Brain microvascular endothelial cell (primary cell): ENCODE measurements around the gene KCNB1.

Source experiments
- DNase-seq: peaks from one replicate; pipeline ENCODE4 v3.0.0-alpha.2; 2020
- H3K27ac ChIP-seq: fragments of 250-450 bp; sonication (Bioruptor Pico); 2 replicates; pipeline ENCODE4 v1.5.1; 2020; ENCODE audit warnings: mild to moderate bottlenecking, moderate library complexity
- H3K27me3 ChIP-seq: fragments of 250-450 bp; sonication (Bioruptor Pico); replicated peaks from 2 replicates; pipeline ENCODE4 v1.5.1; 2020; ENCODE audit warnings: mild to moderate bottlenecking
- H3K36me3 ChIP-seq: fragments of 250-450 bp; sonication (Bioruptor Pico); replicated peaks from 2 replicates; pipeline ENCODE4 v1.5.1; 2020; ENCODE audit warnings: mild to moderate bottlenecking
- H3K4me3 ChIP-seq: 2 replicates; pipeline ENCODE4 v1.5.1; 2011; ENCODE audit warnings: low read depth, mild to moderate bottlenecking, control low read depth, low read length, moderate library complexity
- in situ Hi-C: cut with HindIII; loops from 2 replicates; pipeline ENCODE4 v1.10.0; 2017; ENCODE audit warnings: low sequenced_read_pairs, low pct_ligation_motif_present
- TF ChIP-seq, protein P1 (sequence below): IDR thresholded peaks from 2 replicates; pipeline ENCODE4 v1.5.1; 2011; ENCODE audit warnings: low read depth, mild to moderate bottlenecking, moderate library complexity, low read length, control low read depth, inconsistent platforms; ENCODE audit errors: missing control alignments

KCNB1 gene

DNA sequence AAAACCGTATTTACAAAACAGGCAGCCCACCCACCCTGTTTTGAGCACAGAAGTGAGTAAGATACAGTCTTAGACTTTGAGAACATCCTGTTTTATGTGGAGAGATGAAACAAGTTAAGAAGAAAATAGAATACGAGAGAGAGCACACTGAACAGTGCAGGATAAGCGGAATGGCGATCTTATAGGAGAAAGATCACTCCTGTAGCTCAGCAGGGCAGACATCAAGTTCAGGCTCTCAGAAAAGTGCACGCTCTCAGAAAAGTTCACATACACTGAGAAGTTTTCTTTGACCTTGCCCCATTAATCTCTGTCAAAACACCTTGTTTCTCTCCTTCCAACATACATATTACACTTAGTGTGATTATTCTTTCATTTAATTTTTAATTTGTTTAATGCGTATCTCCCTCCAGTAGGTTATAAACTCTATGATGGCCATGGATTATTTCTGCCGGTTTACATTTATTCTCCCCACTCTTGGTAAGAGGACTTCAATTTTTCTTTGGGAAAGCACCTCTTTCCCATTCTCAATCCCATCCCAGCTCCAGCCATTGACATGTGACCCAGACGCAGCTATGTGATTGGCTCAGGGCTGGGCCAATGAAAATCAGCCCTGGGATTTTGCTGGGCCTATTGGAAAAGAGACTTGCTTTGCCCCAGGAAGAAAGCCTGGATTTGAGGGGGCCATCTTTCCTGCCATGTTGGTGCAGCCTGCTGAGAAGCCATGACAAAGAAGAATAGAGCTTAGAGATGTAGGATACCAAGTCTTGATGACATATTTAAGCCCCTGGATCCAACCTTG lies 16.2 kb downstream of the KCNB1 start:
- Histone ChIP-seq H3K27ac (no peak overlapping the region), H3K27me3 (no peaks in the 10 kb centered on the region), H3K36me3 (no peaks in the 10 kb centered on the region), H3K4me3 (no peak overlapping the region)
- TF ChIP-seq, protein P1, sequence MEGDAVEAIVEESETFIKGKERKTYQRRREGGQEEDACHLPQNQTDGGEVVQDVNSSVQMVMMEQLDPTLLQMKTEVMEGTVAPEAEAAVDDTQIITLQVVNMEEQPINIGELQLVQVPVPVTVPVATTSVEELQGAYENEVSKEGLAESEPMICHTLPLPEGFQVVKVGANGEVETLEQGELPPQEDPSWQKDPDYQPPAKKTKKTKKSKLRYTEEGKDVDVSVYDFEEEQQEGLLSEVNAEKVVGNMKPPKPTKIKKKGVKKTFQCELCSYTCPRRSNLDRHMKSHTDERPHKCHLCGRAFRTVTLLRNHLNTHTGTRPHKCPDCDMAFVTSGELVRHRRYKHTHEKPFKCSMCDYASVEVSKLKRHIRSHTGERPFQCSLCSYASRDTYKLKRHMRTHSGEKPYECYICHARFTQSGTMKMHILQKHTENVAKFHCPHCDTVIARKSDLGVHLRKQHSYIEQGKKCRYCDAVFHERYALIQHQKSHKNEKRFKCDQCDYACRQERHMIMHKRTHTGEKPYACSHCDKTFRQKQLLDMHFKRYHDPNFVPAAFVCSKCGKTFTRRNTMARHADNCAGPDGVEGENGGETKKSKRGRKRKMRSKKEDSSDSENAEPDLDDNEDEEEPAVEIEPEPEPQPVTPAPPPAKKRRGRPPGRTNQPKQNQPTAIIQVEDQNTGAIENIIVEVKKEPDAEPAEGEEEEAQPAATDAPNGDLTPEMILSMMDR, result no peak
- in situ Hi-C loops, result no loop called here
- DNase-seq, result no peak

DNA sequence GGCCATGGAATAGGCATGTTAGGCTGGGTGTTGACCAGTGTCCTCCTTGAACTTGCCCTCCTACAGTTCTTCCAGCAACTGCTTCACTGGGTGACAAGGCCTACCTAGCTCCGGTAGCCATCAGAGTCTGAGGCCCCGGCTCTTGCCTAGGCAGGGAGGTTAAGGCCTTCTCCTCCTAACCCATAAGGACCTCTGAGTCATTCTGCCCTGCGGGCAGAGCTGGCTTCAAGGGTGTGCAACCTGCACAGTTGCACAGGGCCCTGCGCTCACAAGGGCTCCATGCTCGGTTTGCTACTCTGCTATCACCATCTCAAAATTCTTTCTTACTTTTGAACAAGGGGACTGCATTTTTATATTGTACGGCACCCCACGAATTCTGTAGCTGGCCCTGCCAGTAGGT lies 17.9 kb downstream of the KCNB1 start:
- no peak overlapping the region for H3K4me3 ChIP-seq
- no peak overlapping the region for H3K27ac ChIP-seq
- in situ Hi-C loops, result no loop called here
- no peak for DNase-seq
- H3K36me3 ChIP-seq, result no peaks in the 10 kb centered on the region
- TF ChIP-seq, protein P1, result no peak
- H3K27me3 ChIP-seq, result no peaks in the 10 kb centered on the region

DNA sequence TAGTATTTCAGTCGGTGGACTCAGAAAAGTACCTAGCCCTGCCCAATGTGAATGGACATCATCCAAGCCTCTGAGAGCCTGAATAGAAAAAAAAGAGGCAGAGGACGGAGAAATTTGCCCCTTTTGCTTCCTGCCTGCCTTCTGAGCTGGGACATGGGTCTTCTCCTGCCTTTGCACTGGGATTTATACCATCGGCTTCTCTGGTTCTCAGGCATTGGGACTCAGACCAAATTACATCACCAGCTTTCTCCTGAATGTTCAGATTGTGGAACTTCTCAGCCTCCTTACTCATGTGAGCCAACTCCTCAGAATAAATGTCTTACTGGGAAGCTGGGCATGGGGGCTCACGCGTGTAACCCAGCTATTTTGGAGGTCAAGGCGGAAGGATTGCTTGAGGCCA lies 19.8 kb downstream of the KCNB1 start:
- no peak for DNase-seq
- no peaks in the 10 kb centered on the region for H3K27me3 ChIP-seq
- no peak overlapping the region for H3K27ac ChIP-seq
- no peak overlapping the region for H3K4me3 ChIP-seq
- TF ChIP-seq, protein P1, result no peak
- no peaks in the 10 kb centered on the region for H3K36me3 ChIP-seq
- in situ Hi-C loops, result no loop called here

DNA sequence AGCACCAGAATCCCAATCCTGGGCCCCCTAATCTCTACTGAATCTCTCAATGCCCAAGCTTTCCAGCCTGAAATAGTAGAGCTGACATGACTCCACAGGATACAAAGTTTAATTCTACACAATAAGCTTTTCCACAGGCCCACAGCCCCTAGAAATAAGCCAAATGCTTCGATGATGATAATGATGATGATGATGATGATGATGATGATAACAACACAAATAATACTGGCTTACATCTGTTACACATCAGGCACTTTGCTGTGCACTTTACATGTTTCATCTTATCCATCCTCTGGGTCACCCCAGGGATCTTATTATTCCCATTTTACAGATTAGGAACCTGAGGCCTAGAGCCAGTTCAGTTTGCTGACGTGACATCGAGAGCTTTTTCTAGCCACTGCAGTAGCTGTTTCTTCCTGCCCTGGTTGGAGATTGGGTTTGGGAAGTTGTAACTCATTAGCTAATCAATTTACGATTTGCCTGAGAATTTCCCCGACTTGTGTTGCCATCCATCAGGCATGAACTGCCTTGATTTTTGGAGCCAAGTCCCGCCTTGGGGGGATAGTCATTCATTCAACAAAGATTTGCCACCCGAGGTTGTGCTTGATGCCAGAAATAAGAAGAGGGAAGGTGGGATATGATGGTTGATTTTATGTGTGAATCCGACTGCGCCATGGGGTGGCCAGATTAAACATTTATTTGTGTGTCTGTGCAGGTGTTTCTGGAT lies 20.4 kb downstream of the KCNB1 start:
- H3K27me3 ChIP-seq, result no peaks in the 10 kb centered on the region
- no peak overlapping the region for H3K4me3 ChIP-seq
- DNase-seq, result no peak
- H3K27ac ChIP-seq, result no peak overlapping the region
- H3K36me3 ChIP-seq, result no peaks in the 10 kb centered on the region
- TF ChIP-seq, protein P1, result no peak
- in situ Hi-C loops, result no loop called here

DNA sequence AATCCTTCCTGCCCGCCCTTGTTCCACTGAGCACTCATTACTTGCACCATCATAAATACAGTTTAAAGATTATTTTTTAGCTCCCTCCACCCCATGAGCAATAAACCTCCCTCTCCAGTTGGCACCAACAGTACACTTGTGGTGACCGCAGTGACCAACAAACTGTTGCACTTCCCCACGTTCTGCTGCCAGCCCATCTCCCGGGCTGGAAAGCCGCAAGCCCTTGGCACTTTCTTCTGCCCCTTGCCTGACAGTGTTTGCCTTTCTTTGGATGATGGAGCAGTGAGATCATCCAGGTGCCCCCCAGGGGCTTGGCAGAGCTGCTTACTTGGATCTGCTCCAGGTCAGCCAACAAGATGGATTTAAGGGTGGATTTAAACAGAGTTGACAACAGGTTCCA lies 21.6 kb downstream of the KCNB1 start:
- Histone ChIP-seq H3K27me3 (peaks cover 2% of the 10 kb centered on the region), H3K36me3 (no peaks in the 10 kb centered on the region), H3K27ac (no peak overlapping the region), H3K4me3 (no peak overlapping the region)
- TF ChIP-seq, protein P1, result no peak
- DNase-seq, result no peak
- in situ Hi-C loops, result no loop called here

DNA sequence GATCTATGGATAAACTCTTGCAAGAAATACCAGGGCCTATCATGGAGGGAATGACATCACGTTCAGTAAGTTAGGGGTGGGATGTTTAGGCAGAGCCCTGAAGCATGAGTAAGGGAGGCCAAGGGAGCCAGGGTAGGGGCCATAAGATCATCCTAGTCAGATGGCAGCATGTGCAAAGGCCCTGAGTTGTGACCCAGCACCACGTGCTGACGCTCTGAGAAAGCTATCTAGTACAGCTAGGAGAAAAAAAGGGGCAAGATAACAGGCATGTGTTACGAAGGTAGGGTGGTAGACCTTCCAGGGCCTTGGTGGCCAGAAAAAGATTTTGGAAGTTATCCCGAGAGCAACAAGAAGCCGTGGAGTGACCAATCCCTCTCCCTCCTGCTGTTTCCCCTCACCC lies 22.3 kb downstream of the KCNB1 start:
- TF ChIP-seq, protein P1, result no peak
- in situ Hi-C loops, result no loop called here
- H3K27ac ChIP-seq, result no peak overlapping the region
- no peak overlapping the region for H3K4me3 ChIP-seq
- DNase-seq, result no peak
- peaks cover 2% of the 10 kb centered on the region for H3K27me3 ChIP-seq
- H3K36me3 ChIP-seq, result no peaks in the 10 kb centered on the region
